ENCODE results near the gene SAT1. TPM values are rescaled to one million over a fixed set of nuclear protein-coding genes. Genes with fewer than 3 reads are reported as not detected.

SAT1 gene
- total RNA-seq, 1 donor from 2014 or later, result 111 TPM

DNA sequence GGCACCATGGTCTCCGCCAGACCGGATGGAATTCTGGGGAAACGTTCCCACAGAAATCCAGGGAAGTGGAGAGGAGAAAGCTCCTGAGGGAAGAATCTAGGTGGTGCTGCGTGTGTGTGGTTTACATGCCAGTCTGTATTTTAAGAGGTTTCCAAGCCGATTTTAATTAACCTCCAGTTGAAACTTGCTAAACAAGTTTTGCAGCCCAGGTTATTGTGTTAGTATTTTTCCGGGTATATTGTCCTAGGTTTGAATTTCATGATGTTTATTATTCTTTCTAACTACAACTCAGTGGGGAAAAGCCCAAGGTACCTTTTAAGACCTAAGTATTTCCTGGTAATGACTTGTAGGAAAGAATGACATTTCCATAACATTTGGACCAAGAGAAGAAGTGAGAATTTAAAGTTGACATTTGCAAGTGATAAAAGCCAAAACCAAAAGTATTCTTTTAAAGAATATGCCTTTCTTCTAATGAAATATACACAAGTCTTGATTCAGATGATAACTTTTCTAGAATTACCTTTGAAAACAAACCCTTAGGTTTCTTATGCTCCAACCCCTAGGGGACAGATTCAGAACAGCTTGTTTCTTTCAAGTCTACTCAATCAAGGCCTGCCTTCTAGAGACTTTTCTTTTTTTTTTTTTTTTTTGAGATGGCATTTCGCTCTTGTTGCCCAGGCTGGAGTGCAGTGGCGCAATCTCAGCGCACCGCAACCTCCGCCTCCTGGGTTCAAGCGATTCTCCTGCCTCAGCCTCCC lies 14.6 kb downstream of the SAT1 start:
- DNase-seq, result no peak
- intact Hi-C loops (cut with DNase I), result no loop called here
- ATAC-seq (ENCODE audit: poor library complexity), result no peak

DNA sequence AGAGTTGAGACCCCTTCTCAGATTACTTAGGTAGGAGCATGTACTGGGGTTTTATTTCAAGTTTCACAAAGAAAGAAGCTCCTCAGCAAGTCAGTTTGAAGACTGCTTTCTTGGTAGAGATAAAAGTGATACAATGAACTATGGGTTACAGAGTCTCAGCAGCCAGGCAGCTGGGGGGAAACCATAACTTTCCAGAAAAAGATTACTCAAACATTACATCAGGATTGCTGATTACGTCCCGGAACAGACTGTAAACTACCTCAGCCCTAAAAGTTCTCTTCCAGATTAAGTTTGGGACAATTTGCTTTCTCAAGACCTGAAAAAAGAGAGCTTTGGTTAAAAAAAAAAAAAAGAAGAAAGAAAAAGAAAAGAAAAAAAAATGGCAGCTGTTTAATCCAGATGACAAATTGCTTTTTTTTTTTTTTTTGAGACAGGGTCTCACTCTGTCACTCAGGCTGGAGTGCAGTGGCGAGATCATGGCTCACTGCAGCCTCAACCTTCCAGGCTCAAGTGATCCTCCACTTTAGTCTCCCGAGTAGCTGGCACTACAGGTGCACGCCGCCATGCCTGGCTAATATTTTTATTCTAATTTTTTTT lies 16.6 kb downstream of the SAT1 start:
- ATAC-seq (ENCODE audit: poor library complexity), result no peak
- intact Hi-C loops (cut with DNase I), result no loop called here
- DNase-seq, result no peak

DNA sequence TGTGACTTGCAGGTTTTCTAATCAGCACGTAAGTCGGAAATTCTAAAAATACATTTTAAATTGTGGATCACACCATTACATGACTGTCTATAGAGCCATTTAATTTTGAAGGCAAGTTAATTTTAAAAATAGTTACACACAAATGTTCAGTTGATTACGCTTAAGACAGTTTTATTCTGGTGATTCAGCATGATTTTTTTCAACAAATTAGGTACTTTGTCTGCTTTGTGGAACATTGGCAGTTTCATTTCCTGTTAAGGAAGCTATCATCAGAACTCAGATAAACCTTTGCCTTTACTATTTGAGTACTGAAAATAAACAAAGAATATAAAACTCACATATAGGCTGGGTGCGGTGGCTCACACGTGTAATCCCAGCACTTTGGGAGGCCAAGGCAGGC lies 19.5 kb downstream of the SAT1 start:
- intact Hi-C loops (cut with DNase I), result no loop called here
- DNase-seq (no peak), ATAC-seq (ENCODE audit: poor library complexity) (no peak)

GRCh38 chrX:23803931-23804381 lies 21.0 kb downstream of the SAT1 start:
- intact Hi-C loops (cut with DNase I), result no loop called here
- DNase-seq (peak; percentile 53), ATAC-seq (ENCODE audit: poor library complexity) (peak; percentile 87)

DNA sequence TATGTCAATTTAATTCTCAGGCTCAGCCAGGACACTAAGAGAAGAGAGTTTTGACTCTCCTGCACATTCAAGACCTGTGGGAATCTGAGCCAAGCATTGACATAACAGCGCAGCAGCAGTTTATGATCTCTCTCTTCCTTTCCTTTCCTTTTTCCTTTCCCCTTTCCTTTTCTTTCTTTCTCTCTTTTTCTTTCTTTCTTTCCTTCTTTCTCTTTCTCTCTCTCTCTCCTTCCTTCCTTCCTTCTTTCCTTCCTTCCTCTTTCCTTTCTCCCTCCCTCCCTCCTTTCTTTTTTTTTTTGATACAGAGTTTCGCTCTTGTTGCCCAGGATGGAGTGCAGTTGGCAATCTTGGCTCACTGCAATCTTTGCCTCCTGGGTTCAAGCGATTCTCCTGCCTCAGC lies 21.6 kb downstream of the SAT1 start:
- no peak for DNase-seq
- ATAC-seq (ENCODE audit: poor library complexity), result peak; percentile 26
- intact Hi-C loops (cut with DNase I), result no loop called here

DNA sequence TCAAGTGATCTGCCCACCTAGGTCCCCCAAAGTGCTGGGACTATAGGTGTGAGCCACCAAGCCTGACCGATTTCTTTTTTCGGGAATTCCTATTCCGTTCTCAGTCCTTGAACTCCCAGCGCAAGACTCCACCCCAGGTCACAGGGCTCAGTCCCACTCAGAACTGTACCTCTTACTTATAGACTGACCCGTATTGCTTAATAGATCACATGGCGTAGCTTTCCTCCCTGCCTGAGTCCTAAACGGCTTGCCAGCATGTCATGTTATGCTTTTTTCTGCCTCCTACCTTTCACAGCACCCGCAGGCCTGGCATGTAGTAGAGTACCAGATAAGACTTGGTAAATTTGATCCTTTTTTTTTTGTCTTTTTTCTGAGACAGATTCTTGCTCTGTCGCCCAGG lies 22.4 kb downstream of the SAT1 start:
- DNase-seq, result no peak
- intact Hi-C loops (cut with DNase I), result no loop called here
- ATAC-seq (ENCODE audit: poor library complexity), result no peak

DNA sequence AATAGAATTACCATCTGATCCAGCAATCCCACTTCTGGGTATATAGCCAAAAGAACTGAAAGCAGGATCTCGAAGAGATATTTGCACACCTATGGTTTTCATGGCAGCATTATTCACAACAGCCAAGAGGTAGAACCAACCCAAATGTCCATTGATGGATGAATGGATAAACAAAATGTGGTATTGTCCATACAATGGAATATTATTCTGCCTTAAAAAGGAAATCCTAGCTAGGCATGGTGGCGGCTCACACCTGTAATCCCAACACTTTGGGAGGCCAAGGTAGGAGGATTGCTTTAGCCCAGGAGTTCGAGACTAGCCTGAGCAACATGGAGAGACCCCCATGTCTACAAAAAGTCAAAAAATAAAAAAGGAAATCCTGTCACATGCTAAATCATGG lies 27.3 kb downstream of the SAT1 start:
- ATAC-seq (ENCODE audit: poor library complexity), result no peak
- intact Hi-C loops (cut with DNase I), result no loop called here
- no peak for DNase-seq

DNA sequence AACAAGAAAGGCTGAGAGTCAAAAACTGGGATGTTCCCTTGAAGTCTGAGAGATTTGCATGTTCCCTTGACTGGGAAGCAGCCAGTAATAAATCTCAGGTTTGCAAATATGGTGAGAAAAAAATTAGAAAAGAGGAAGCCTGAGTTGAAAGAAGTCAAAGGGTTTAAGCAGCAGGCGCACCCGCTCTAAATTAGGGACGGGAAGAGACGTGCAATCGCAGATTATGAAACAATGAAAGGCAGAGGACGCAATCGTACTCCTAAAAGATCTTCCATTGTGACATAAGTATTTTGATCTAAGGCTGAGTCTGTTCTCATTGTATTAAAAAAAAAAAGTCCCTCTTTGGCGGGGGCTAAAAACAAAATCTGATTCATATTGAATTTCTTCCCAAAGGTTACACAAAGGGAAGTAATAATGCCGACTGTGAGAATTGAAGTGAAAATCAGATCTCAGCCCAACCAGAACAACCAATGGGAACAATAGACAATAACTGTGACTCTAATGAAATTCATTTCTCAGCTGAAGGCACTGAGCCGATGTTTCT lies 28.2 kb downstream of the SAT1 start:
- peak; percentile 43 for ATAC-seq (ENCODE audit: poor library complexity)
- DNase-seq, result no peak
- intact Hi-C loops (cut with DNase I), result no loop called here

- intact Hi-C loops (cut with DNase I), result no loop called here
These were observed 28.7 kb downstream of the SAT1 start for GRCh38 chrX:23811656-23812055.

DNA sequence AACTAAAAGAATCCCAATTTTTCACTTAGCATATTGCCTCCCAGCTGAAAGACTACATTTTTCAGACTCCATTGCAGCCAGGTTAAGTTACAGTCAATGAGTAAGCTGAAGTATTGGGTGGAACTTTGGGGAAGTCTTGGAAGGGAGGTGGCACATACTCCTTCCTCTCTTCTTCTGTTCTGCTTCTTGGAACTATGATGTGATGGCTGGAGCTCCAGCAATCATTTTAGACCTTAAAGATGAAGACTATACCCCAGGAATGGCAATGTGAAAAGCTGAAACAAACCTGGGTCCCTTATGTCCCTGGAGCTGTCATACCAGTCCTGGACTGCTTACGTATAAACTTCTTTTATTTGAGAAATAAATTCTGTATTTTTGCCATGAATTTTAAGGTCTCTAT lies 30.8 kb downstream of the SAT1 start:
- intact Hi-C loops (cut with DNase I), result no loop called here
- DNase-seq, result no peak
- ATAC-seq (ENCODE audit: poor library complexity), result no peak

More at GRCh38 chrX:23811656-23812055, 28.7 kb downstream of the SAT1 start:
- ATAC-seq (ENCODE audit: poor library complexity), result no peak
- no peak for DNase-seq

GRCh38 chrX:23815376-23815775 lies 32.4 kb downstream of the SAT1 start:
- ATAC-seq (ENCODE audit: poor library complexity) (no peak), DNase-seq (no peak)
- intact Hi-C loops (cut with DNase I), result no loop called here

DNA sequence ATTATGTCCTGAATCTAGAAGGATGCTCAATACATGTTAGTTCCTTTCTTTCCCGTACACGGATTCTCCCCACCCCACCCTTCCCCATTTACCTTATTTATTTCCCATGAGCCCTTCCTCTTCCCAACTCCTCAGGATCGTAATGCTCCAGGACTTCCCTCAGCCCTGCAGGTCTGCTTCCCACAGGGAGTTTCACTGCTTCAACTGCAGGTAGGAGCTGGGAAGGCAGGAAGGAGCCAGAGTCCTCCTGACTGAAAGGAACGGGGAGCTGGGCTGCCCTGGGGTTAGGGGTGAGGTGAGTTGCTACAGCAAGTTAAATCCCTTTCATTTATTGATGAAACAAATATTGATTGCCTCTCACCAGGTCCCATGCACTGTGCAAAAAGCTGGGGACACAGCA lies 33.2 kb downstream of the SAT1 start:
- ATAC-seq (ENCODE audit: poor library complexity) (no peak), DNase-seq (no peak)
- intact Hi-C loops (cut with DNase I), result no loop called here

DNA sequence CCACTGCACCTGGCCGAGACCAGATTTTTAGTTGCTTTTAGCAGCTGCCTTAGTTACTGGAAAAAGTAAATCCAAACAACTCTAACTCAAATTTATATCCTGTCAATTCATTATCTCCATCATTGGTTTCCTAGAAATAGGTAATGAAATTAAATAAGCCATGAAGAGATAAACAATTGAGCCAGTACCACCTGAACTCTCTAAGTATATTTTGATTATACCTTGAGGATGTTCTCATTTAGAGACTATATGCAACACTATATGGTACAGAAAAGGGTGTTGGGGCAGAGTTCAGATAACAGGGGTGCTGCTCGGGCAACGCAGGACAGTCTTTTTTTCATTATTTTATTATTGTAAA lies 35.0 kb downstream of the SAT1 start:
- ATAC-seq (ENCODE audit: poor library complexity), result no peak
- no peak for DNase-seq
- intact Hi-C loops (cut with DNase I), result no loop called here

DNA sequence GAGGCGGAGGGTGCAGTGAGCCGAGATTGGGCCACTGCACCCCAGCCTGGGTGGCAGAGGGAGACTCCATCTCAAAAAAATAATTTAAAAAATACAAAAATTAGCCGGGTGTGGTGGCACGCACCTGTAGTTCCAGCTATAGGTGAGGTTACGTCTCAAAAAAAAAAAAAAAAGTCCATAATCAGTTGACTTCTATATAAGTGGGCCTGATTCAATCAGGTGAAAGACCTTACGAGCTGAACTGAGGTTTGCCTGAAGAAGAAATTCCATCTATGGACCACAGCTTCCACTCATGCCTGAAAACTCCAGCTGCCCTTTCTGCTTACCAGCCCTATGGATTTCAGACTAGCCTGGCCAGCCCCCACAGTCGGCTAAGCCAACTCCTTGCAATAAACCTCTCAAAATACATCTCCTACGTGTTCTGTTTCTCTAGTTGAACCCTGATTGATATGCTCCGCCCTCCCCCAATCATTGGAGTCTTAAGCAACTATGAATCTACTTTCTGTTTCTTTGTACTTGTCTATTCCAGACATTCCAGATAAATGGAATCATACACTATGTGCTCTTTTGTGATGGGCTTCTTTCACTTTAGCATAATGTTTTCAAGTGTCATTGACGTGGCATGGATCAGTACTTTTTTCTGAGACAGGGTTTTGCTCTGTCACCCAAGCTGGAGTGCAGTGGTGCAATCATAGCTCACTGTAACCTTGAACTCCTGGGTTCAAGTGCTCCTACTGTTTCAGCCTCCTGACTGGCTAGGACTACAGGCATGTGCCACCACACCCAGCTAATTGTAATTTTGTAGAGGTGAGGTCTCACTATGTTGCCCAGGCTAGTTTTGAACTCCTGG lies 36.6 kb downstream of the SAT1 start:
- no peak for ATAC-seq (ENCODE audit: poor library complexity)
- intact Hi-C loops (cut with DNase I), result no loop called here
- no peak for DNase-seq

DNA sequence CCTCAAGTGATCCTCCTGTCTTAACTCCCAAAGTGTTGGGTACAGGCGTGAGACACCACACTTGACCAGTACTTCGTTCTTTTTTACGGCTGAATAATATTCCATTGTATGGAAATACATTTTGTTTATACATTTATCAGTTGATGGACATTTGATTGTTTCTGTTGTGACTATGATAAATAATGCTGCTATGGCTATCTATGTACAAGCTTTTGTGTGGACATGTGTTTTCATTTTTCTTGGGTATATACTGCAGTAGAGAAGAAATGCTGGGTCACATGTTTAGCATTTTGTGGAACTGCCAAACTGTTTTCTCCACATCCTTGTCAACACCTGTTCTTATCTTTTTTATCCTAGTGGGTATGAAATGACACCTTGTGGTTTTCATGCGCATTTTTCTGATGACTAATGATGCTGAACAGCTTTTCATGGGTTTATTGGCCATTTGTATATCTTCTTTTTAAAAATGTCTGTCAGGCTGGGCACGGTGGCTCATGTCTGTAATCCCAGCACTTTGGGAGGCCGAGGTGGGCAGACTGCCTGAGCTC lies 37.3 kb downstream of the SAT1 start:
- intact Hi-C loops (cut with DNase I), result no loop called here
- no peak for ATAC-seq (ENCODE audit: poor library complexity)
- DNase-seq, result no peak

DNA sequence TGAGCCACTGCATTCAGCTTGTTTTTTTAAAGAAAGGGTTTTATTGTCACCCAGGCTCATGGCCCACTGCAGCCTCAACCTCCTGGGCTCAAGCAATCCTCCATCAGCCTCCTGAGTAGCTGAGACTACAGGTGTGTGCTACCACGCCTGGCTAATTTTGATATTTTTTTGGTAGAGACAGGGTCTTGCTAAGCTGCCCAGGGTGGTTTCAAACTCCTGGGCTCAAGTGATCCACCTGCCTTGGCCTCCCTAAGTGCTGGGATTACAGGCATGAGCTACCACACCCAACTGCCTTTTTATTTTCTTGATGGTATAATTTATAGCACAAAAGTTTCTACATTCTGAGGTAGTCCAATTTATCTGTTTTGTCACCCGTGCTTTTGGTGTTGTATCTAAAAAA lies 38.9 kb downstream of the SAT1 start:
- ATAC-seq (ENCODE audit: poor library complexity) (no peak), DNase-seq (no peak)
- intact Hi-C loops (cut with DNase I), result no loop called here

GRCh38 chrX:23822397-23822796 lies 39.4 kb downstream of the SAT1 start:
- DNase-seq, result no peak
- ATAC-seq (ENCODE audit: poor library complexity), result no peak
- intact Hi-C loops (cut with DNase I), result no loop called here

DNA sequence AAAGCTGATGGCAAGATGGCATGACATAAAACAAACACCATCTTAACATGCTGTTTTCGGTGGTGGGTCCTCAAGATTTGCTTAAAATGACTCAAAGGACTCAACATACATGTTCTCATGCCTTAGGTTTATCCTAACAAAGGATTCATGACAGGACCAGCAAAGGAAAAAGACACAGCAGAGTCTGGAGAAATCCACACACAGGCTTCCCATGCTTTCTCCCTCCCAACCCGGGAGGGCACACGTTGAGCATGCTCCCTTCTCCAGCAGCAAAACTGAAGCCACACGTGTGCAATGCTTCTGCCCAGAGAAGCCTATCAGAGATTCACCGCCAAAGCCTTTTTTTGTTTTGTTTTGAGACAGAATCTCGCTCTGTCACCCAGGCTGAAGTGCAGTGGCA lies 39.9 kb downstream of the SAT1 start:
- intact Hi-C loops (cut with DNase I), result no loop called here
- DNase-seq (no peak), ATAC-seq (ENCODE audit: poor library complexity) (no peak)

DNA sequence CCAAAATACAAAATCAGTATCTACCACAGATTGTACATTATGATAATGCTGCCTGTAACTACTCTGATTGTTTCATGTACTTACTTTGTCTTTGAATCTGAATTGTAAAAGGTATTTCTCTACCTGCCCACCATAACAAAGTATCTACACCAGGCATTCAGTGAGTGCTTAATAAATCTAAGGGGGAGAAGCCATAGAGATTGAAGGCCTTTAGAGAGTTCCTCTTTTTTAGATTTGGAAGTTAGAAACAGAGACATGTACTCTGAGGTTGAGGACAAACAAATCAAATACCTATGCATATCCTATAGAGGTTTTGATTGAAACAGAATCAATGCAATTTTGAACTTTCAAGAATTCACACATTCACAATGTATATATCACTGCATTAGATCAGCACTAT lies 42.7 kb downstream of the SAT1 start:
- DNase-seq (no peak), ATAC-seq (ENCODE audit: poor library complexity) (no peak)
- intact Hi-C loops (cut with DNase I), result no loop called here

All from Right ventricle myocardium superior (tissue), 1 donor.